ENCODE results near the gene LRRN1. TPM values are rescaled to one million over a fixed set of nuclear protein-coding genes. Genes with fewer than 3 reads are reported as not detected.

Gene LRRN1
- total and polyA plus RNA-seq, 11 donors = 0.07 to 3.0 (median 0.21) TPM; not detected in 3

- no peak overlapping the region for H3K4me3 ChIP-seq
- DNase-seq (no peak), ATAC-seq (no peak)
- no peaks in the 10 kb centered on the region for H3K27me3 ChIP-seq
- TF ChIP-seq POLR2A (IDR thresholded peaks at IDR 0.05) (no peak), CTCF (IDR thresholded peaks at IDR 0.05) (no peak)
- no peaks in the 10 kb centered on the region for H3K36me3 ChIP-seq
- peaks cover 0 to 13% (median 7%) of the 10 kb centered on the region in 12 donors for H3K9me3 ChIP-seq
- H3K27ac ChIP-seq = no peak overlapping the region
- WGBS, 4 donors = 65 to 68% (median 66%) methylated on average over 3 of the region's 3 CpGs
- H3K4me1 ChIP-seq = peaks cover 0 to 6% (median 0%) of the 10 kb centered on the region in 12 donors
- intact Hi-C loops (cut with DNase I) = no loop called here
Measured at GRCh38 chr3:3771094-3771493, 28.1 kb upstream of the LRRN1 start.

- DNase-seq (no peak), ATAC-seq (no peak)
- intact Hi-C loops (cut with DNase I) = no loop called here
- no peak overlapping the region for H3K4me3 ChIP-seq
- no peak for TF ChIP-seq CTCF (IDR thresholded peaks at IDR 0.05)
- WGBS, 4 donors = 55 to 81% (median 65%) methylated on average over 1 of the region's 1 CpG
- H3K4me1 ChIP-seq = peaks cover 0 to 6% (median 0%) of the 10 kb centered on the region in 12 donors
- H3K9me3 ChIP-seq = peaks cover 0 to 18% (median 7%) of the 10 kb centered on the region in 12 donors
- H3K36me3 ChIP-seq = no peaks in the 10 kb centered on the region
- H3K27me3 ChIP-seq = no peaks in the 10 kb centered on the region
- no peak overlapping the region for H3K27ac ChIP-seq
Measured at GRCh38 chr3:3771567-3771966, 27.7 kb upstream of the LRRN1 start.

GRCh38 chr3:3772338-3772737 is 26.9 kb upstream of the LRRN1 start:
- Histone ChIP-seq H3K27ac (no peak overlapping the region), H3K4me1 (peaks cover 0 to 6% (median 0%) of the 10 kb centered on the region in 12 donors), H3K4me3 (no peak overlapping the region), H3K36me3 (peaks cover 0 to 3% (median 0%) of the 10 kb centered on the region in 9 donors), H3K27me3 (no peaks in the 10 kb centered on the region), H3K9me3 (peaks cover 0 to 20% (median 7%) of the 10 kb centered on the region in 12 donors)
- no peak for DNase-seq
- no peak for ATAC-seq
- TF ChIP-seq POLR2A (IDR thresholded peaks at IDR 0.05) = no peak
- TF ChIP-seq CTCF (IDR thresholded peaks at IDR 0.05) = no peak
- 64 to 78% (median 73%) methylated on average over 1 of the region's 1 CpG for whole genome bisulfite sequencing, 4 donors
- intact Hi-C loops (cut with DNase I) = no loop called here

GRCh38 chr3:3772920-3773319 is 26.3 kb upstream of the LRRN1 start:
- Histone ChIP-seq H3K4me3 (no peak overlapping the region), H3K27ac (no peak overlapping the region), H3K4me1 (peaks cover 0 to 6% (median 0%) of the 10 kb centered on the region in 12 donors), H3K27me3 (no peaks in the 10 kb centered on the region), H3K9me3 (peaks cover 0 to 20% (median 7%) of the 10 kb centered on the region in 12 donors), H3K36me3 (peaks cover 0 to 4% (median 0%) of the 10 kb centered on the region in 9 donors)
- TF ChIP-seq POLR2A (IDR thresholded peaks at IDR 0.05) = no peak
- no peak for TF ChIP-seq CTCF (IDR thresholded peaks at IDR 0.05)
- intact Hi-C loops (cut with DNase I) = no loop called here
- WGBS, 4 donors = 67 to 77% (median 68%) methylated on average over 7 of the region's 7 CpGs
- ATAC-seq (no peak), DNase-seq (no peak)

All from heart left ventricle (tissue), 16 donors.